GM21576 (cell line): ENCODE data around the gene FAM240A.

Experiments used
- ATAC-seq: cut with Tn5 transposase; IDR thresholded peaks from one replicate; pipeline ENCODE4 v1.9.1; 2021; ENCODE audit warnings: mild to moderate bottlenecking, moderate library complexity; ENCODE audit not compliant: unreplicated experiment

FAM240A gene

DNA sequence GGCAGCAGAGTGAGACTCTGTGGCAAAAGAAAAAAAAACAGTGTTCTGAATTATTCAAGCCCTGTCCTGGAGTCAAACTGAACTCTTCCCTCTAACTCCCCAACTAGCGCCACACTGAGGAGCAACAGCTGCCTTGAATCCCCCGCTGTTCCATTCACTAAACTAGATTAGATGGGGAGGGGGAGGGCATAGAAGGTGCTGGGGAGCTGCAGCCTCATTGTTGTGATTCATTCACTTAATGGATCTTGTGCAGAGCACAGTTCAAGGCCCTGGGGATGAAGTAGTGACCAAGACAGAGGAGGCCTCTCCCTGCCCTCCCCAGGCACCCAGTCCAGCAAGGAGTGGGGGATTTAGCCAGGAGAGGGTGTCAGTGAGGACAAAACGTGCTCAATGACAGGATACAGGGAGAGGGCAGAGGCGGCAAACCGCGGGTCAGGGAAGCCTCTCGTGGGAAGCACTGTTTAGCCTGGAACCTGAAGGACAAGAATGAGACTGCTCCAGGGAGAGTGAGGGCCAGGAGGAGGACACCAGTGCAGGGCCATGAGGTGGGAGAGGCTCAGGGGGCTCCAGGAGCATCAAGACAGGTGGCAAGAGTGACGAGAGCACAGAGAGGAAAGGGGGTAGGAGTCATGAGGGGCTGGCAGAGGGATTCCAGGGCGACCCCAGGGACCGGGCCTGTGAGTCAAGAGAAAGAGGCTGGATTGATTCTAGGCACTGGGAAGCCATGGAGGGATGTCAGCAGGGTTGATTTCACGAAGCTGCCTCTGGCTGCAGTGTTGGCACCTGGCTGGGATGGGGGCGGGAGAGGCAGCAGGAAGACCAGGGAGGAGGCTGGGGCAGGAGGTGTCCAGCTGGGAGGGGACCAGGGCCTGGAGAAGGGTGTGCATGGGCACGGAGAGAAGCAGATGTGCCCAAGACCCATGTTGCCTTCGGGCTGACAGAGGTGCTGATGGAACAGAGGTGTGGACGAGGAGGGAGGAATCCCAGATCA lies 49.7 kb downstream of the FAM240A start:
- no peak for ATAC-seq

- ATAC-seq, result no peak
These were observed 50.6 kb downstream of the FAM240A start for GRCh38 chr3:46662771-46663551.

DNA sequence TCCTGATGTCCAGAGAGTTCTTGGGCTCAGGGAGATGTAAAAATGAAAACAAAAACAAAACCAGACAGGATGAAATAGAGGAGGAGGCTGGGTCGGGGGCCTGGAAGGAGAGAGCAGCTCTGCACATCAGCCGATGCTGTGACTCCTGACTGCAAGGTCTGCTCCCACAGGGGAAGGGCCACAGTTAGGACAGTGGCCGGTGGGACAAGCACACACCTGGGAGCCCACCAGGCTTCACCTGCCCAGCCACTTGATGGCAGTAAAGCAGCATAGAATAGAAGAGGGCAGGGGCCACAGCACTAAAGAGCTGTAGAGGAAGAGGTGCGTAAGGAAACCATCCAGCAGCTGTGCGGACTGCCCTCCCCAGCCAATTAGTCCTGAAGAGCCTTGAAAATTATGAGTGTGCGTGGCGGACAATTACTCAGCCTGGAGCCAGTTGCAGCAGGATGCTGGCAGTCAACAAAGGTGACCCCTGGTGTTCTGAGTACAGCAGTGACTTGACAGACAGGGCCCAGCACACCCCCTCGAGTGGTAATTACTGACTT lies 51.3 kb downstream of the FAM240A start:
- ATAC-seq, result no peak

DNA sequence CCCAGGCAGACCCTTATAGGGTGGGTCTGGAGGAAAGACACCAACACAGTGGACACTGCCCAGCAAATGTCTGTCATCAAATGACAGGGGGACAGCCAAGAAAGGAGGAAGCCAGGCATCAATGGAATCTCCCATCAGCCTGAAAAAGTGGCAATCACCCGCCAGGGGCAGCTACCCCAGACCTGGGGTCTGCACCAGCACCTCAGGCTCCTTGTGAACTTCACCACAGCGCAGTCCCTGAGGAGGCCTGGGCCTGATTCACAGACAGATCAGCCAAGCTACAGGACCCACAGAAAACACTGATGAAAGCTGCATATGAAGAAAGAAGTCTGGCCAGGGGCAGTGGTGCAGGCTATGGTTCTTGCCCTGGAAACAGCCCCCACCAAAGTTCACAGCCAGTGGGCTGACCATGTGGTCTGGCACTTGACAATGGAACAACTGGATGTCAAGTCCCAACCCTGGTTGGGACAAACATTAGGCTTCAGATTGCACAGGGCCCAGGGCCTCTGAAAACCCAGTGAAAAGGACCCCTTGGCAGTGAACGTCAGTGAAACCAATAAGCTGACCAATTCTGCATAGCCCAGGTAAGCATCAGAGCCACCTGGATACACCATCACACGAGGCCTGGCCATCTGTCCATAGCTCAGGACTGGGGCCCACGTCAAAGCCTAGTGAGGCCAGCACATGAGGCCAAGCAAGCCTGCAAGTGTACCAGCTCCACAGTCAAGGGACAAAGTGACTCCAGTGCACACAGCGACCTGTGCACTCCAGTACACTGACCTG lies 52.1 kb downstream of the FAM240A start:
- no peak for ATAC-seq

GRCh38 chr3:46664971-46665762 lies 52.8 kb downstream of the FAM240A start:
- no peak for ATAC-seq

GRCh38 chr3:46665763-46666452 lies 53.6 kb downstream of the FAM240A start:
- ATAC-seq, result no peak

- ATAC-seq, result no peak
These were observed 54.1 kb downstream of the FAM240A start for GRCh38 chr3:46666453-46666845.

GRCh38 chr3:46667061-46667621 lies 54.8 kb downstream of the FAM240A start:
- no peak for ATAC-seq

DNA sequence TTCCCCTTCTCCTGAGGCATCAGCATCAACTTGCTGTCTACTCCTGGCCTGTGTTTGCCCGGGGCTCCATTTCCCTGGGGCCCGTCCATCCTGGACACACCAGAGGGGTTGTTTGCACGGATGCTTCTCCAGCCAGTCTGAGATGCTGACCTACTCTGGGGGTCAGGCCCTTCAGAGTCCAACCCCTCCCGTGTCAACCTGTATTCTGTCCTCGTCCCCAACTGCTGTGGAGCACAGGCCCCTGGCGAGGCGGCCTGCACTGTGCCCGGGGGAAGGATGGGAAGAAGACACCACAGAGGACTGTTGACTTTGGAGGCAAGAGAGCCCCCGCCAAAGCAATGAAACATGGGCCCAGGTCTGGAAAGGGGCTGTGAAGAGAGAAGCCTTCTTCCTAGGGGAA lies 55.3 kb downstream of the FAM240A start:
- ATAC-seq, result no peak

DNA sequence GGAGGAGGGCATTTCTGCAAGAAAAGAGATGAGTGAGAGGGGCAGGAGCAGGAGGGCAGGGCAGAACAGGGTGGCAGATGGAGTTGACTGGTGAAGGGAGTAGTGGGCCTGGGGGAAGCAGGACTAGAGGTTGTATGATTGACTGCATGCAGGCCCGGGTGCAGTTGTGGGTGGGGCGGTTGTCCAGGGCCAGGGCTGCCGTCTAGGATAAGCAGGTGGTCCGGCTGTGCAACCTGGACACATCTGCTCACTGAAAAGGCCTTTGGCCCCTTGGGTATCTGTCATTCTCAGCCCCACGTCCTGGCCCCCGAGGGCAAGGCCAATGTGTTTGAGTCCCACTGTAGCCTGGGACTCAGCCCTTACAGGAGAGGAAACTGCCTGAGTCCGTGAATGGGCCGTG lies 55.8 kb downstream of the FAM240A start:
- no peak for ATAC-seq

DNA sequence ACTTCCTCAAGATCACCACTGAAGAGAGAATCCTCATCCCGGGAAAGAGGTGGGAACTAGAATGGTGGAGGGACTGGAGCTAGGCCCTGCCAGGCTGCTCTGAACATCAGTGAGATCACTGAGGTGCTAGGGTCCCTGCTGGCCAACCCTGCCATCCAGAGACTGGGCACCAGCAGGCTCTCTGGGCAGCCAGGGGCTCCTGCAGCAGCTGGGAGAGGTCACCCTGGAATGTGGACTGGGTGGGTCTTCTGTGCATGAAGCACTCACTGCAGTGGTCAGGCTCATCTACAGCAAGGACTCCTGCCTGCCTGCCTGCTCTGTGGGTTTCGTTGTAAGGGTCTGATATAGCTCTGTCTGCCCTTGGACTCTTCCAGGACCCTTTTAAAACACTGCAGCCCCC lies 56.3 kb downstream of the FAM240A start:
- ATAC-seq, result no peak

DNA sequence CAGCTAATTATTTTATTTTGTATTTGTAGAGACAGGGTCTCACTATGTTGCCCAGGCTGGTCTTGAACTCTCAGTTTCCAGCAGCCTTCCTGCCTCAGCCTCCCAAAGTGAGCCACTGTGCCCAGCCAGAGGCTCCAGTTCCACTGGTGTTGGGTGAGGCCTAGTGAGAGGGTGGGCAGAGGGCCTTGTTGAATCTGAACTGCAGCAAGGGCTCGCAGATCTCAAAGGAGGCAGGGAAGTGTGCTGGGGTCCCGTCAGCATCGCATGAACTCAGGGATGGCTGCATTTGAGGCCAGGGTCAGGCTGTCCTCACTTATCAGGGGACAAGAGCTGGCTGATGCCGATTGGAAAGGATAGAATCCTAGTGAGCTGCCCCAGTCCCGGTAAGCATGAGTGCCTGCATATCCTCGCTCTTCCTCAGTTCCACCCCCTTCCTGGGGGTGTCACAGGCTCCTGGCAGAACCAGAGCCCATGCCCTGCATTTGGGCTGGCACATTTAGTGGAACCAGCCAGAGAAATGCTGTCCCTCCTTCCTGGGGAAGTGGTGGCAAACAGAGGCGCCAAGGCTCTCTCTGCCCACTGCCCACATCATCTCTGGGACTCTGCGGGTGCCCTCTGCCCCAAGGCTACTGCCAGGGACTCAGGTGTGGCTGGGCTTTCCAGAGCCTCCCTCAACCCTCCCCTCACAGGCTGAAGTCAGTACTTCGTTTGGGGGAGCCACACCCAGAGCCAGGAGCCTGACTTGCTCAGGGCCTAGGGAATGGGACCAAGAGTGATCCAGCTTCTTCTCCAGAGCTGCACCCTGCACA lies 57.1 kb downstream of the FAM240A start:
- no peak for ATAC-seq

GRCh38 chr3:46670000-46670890 lies 57.9 kb downstream of the FAM240A start:
- ATAC-seq, result no peak

- ATAC-seq, result no peak
These were observed 58.6 kb downstream of the FAM240A start for GRCh38 chr3:46670891-46671427.

DNA sequence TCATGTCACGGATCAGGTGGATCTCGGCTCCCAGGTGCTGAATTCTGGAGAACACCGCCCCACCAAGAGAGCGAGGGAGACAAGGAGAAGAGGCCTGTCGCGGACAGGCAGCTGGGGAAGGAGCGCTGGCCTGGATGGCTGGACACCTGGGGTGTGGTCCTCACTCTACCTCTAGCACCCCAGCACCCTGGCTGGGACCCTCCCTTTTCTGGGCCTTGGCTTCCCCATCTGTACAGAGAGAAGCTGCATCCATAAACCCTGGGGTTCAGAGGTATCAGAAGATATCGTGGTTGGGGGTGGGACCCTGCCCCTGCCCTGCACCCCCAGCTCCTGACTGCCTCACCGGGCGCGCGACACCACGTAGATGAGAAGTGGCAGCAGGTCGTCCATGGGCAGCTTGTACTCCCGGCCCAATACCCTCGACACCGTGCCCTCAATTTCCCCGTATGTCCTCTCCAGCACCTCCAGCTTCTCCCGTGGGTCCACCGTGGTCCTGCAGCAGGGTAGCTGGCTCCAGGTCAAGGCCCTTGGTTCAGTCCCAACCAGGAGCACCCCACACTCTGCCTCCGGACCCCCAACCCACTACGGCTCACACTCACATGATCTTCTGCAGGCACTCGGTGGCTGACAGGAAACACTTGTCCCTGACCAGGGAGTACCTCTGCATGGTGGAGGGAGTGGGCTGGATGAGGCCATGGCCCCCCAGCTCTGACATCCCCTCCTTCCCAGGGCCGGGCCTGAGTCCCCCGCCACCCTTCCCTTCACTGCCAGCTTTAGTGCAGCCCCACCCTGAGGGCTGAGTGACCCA lies 59.4 kb downstream of the FAM240A start:
- no peak for ATAC-seq

- no peak for ATAC-seq
These were observed 60.0 kb downstream of the FAM240A start for GRCh38 chr3:46672349-46672695.
